Measurements from ENCODE around the gene CRHR2.

Gene CRHR2

DNA sequence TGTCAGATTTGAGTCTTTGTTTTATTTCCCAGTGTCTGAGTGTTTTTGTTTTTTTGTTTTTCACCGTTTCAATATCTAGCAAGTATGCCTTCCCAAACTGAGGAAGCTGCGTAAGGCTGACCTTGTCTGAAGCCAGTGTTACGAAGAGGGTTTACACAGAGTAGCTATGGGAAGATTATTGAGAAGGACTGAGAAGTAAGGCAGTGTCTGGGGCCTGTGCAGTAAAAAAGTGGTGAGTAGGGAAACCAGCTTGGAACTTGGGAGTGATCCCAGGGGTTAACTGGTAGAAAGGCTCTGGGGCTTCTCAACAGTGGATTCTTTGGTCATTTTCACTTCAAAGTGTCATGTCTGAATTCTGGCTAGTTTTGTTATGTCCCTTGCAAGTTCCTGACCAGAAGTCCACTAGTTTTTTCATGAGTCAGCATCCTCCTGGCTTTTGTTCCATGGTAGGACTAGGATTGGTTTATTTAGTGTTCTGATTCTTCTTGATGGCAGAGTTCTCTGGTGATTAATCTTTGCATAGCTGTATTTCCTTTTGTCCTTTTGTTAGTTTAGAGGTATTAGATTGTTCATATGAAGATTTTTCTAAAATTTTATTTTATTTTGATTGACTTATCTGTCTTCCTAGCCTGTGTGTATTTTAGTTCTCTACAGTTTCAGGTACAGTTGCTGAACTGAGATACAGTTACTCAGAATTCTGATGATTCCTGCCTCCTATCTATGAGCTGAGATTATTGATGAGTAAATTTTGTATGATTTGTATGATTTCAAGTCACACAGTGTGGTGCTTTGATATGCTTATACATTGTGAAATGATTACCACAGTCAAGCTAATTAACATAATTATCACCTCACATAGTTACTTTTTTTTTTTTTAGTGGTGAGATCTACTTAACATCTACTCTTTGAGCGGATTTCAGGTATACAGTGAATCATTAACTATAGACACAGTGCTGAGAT, 68.6 kb downstream of the CRHR2 start:
- no peak for DNase-seq

- DNase-seq, result peak in 1 of 3 experiments; percentile 7
Observed at GRCh38 chr7:30612658-30613265, 69.5 kb downstream of the CRHR2 start.

GRCh38 chr7:30605832-30606231, 76.4 kb downstream of the CRHR2 start:
- no peak for DNase-seq

GRCh38 chr7:30604901-30605300, 77.4 kb downstream of the CRHR2 start:
- DNase-seq, result no peak
